SK-N-DZ (cell line): ENCODE data around the gene TMC1.
"Not testable (repeated sequence)": the region's sequence is repeated elsewhere in the genome, so short reads cannot be mapped to it uniquely, and the experiment has no call there.

ENCODE experiments used
- DNase-seq: peaks from one replicate; pipeline ENCODE4 v3.0.0-alpha.2; 2015; ENCODE audit warnings: low spot score

The TMC1 gene

DNA sequence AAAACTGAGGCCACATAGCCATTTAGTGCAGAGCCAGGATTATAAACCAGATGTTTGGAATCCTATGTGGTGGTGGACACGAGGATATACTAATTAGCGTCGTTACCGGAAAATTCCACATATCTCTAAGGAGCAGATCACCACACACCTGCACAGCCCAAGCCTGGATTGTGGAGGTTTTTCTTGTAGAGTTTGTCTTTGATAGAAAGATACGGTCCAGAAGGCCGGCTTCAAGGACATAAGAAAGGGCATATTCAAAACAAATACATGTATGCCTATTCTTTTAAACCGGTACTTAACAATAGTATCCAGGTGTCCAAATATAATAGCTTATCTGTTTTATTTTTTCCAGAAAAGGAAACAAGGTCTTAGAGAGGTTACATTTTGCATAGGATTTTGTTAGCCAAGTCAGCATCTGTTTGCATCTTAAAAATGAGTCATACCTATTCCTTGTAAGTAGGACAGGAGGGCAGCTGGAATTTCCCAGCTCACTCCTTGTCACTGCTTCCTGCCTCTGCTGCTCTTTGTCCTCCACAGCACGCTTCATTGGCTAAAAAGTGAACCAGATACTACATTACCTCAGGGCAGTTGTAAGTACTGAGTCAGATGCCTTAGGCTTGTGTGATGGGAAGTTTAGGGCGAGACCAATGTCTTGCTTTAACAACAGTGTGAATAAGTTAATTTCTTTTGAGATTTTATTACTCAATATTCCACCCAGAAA, 3.6 kb downstream of the TMC1 start:
- DNase-seq: no peak

DNA sequence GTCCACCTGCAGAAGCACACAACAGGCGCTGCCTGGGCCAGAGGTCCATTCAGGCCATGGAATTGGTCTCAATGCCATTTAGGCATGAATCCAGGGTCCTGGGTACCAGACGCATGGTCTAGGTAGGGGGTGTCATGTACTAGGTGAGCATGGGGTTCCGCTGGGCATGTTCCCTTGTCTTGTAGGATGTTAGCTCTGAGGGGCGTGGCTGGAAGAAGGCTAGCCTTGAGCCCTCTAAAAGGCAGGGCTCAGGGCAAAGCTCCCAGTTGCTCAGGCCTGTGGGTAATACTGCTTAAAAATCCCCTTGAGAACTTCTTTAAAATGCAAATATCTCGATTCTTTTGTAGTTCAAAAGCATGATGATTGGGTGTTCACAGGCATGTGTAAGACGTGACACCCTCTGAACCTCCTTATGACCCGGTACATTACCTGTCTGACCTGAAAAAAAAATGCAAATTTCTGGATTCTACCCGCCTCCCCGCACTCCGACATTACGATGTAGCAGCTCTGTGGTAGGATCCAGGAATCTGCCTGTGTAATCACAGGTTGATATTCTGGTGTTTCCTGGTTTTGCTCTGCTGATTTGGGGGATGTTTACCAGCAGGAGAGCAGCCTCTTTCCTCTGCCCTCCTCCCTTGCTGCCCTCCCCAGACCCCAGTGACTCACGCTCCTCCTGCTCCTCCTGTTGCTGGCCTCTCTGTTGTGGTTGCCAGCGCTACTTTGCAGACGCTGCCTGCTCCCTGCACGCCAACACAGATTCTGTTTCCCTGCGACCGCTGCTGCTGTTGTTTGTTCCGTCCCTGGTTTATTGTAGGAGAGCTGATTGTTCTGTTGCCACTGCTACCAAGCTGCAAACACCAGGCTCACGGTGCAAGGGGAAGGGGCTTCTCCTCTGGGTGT, 5.7 kb downstream of the TMC1 start:
- DNase-seq: no peak

DNA sequence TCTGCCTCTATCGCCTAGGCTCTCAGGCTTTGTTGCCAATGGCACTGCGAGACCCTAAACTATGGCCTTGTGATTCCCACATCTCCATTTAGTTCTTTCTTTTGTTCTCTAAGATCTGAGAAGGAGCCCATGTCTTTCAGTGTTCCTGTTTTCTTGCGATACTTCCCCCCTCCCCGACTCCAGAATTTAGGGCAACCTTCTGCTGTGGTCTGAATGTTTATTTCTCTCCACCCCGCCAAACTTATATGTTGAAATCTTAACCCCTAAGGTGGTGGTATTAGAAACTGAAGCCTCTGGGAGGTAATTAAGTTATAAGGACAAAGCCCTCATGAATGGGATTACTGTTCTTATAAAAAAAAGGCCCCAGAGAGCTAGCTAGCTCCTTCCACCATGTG, 6.4 kb downstream of the TMC1 start:
- no peak for DNase-seq

DNA sequence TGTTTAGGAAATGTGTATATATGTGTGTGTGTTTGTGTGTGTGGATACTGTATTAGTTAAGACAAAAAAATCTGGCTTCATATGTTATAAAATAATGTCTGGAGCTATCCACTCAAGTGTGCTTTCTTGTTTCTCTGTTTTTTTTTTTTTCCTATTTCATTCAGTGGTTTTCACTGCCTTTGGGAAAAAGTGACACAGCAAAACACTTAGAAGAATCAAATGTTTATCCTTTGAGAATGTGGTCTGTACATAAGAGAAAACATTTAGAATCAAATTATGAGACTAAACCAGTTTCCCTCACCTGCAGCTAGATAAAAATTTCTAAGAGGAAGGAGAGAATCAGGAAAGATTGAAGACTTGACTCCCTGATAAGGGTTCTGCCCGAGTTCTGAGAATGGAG, 8.1 kb downstream of the TMC1 start:
- no peak for DNase-seq

DNA sequence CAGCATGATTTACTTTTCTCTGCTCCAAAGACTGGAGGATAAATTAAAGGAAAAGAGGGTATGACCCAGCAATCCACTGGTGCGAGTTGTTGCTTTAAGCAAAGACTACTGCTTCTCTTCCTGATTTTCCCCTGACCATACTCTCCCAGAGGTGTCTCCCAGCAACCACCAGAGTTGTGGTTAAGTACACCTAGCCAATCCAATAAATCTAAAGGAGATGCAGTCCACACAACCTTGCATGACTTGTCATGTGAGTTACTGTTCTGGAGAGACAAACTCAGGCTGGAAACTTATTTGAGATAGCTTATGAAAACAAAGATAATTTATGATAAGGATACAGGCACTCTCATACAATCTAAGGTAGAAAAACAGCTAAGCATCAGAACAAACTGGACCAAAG, 11.9 kb downstream of the TMC1 start:
- no peak for DNase-seq

DNA sequence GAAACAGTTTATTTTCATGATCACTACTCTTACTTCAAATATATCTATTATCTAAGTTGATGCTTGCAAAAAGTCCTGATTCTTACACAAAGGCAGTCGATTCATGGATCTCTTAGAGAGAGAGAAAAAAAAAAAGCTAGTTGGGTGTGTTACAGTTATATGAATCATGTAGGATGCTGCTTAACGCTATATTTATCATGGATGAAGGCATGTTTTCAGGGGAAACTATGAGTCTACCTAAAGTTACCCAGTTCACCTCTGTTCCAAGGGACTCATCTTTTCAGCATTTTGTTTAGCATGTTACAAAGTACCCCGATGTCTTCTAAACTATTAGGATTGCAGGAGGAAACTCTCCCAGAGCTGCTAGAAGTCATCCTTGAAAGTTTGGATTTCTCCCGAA, 13.5 kb downstream of the TMC1 start:
- DNase-seq: no peak

DNA sequence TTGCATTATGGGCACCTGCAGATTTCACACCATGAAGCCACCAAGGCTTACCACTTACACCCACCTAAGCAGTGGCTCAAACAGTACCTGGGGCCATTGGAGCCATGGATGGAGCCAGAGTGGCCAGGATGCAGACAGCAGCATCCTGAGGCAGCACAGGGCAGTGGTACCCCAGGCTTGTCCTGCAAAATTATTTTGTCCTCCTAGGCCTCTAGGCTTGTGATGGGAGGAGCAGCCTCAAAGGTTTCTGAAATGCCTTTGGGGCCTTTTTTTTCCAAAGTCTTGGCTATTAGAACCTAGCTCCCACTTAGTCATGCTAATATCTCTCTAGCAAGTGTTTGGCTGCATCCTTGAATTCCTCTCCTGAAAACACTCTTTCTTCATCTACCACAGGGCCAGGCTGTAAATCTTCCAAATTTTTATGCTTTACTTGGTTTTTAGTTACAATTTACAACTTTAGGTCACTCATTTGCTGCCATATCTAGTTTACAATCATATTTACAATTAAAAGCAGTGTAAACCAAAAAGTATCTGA, 15.7 kb downstream of the TMC1 start:
- DNase-seq: no peak

DNA sequence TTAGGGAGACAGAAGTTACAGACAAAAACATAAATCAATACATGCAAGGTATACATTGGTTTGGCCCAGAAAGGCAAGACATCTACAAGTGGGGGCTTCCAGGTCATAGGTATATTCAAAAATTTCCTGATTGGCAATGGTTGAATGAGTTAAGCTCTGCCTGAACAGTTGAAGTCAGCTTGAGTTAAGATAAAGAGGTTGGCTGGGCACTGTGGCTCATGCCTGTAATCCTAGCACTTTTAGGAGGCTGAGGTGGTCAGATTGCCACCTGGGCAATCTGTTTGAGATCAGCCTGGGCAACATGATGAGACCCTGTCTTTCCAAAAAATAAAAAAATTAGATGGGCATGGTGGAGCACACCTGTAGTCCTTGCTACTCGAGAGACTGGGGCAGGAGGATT, 16.3 kb downstream of the TMC1 start:
- no peak for DNase-seq

DNA sequence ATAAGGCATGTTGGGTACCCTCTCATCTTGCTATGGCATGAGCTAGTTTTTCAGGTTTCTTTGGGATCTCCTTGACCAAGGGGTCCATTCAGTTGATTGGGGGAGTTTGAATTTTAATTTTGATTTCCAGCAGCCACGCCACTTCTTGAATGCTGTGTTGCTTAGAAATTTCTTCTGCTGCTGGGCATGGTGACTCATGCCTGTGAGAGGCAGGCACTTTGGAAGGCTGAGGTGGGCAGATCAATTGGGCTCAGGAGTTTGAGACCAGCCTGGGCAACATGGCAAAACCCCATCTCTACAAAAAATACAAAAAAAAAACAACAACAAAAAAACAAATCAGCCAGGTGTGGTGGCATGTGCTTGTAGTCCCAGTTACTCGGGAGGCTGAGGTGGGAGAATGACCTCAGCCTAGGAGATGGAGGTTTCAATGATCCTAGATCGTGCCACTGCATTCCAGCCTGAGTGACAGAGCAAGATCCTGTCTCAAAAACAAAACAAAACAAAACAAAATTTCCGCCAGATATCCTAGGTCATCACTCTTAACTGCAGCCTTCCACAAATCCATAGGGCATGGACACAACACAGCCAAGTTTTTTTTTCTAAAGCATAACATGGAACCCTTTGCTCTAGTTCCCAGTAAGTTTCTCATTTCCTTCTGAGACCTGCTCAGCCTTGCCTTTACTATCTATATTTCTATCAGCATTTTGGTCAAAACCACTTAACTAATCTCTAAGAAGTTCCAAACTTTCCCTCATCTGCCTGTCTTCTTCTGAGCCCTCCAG, 17.7 kb downstream of the TMC1 start:
- DNase-seq: no peak

DNA sequence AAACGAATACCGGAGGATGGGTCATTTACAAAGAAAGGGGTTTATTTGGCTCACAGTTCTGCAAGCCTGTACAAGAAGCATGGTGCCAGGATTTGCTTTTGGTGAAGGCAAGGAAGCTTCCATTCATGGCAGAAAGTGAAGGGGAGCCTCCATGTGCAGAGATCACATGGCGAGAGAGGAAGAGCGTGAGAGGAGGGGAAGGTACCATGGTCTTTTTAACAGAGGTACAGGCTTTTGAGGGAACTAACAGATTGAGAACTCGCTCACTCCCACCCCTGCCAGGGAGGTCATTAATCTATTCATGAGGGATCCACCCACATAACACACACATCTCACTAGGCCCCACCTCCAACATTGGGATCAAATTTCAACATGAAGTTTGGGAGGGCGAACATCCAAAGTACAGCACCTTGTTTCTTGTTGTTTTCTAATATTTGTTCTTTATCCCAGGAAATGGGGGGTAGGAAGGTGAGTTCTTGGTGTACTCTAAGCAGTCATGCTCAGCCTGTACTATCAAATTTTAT, 18.5 kb downstream of the TMC1 start:
- no peak for DNase-seq

DNA sequence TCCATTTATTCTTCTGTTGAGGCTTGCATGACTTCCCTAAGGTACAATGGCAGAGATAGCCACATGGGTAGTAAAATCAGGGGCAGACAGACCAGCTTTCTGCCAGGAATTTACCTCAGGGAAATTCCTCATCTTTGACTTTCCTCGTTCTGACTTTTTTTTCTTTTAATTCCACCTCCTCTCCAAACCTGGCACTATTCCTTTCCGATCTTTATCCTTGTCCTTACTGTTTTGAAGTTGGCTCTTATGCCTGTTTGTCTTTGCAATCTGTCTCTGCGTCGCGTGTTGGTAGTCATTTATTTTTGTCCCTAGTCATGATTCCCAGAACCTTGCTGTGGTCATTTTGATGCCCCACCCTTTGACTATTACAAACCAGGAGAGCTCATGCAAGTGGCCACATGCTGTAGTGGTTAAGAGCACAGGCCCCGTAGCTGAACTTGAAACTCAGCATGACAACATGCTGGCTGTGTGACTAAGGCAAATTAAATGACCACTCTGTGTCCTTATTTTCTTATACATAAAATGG, 19.0 kb downstream of the TMC1 start:
- no peak for DNase-seq

DNA sequence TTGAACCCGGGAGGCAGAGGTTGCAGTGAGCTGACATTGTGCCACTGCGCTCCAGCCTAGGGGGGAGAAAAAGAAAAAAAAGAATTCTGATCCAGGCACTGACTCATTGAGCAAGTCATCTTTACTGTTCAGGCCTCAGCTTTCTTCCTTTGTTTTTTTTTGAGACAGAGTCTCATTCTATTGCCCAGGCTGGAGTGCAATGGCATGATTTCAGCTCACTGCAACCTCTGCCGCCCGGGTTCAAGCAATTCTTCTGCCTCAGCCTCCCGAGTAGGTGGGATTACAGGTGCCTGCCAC, 21.1 kb downstream of the TMC1 start:
- DNase-seq: not testable (repeated sequence)

DNA sequence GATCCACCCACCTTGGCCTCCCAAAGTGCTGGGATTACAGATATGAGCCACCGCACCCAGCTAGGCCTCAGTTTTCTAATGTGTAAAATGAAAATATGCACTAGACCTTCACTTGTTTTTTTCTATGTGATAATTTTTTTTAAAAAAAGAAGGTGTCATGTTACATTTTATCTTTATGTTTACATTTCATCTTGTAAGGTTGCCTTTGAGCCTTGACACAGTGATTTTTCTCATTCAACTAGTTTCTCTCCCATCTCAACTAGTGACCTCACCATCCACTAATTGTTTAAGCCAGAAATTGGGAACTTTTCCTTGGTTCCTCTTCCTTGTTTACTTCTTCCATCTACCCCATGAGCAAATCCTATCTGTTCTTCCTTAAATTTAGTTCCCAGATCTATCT, 21.5 kb downstream of the TMC1 start:
- DNase-seq: no peak

DNA sequence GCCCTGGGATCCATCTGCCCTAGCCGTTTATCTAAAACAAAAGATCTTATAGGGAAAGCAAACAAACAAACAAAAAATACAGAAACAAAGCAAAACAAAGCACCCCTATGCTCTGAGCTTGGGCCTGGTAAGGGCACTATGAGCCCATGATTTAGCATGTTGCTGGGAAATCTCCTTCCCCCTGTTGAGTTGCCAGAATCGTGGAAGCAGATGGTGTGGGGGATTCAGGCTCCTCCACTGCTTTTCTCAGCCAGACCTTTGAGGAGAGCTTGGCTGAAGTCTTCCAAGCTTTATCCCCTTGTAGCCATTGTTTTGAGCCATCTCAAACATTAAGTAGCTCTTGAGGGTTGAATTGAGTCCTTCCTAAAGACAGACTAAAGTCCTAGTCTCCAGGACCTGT, 29.9 kb downstream of the TMC1 start:
- no peak for DNase-seq

DNA sequence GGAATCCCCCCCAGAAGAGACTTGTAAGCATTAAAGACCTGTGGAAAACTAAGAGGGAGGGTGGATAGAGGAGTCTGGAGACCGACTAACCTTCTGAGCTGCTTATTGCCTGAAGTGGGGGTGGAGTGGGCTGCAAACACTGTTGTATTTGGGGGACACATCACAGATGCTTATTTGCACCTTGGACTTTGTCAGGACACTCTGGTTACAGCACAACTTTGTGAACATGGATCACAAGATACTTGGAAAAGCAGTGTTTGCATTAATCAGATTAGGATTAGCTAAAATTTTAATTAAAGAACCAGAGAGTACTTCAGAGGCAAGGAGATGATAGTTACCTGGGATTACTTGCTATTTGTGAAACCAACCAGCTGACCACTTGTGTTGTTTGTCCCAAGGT, 30.9 kb downstream of the TMC1 start:
- no peak for DNase-seq

DNA sequence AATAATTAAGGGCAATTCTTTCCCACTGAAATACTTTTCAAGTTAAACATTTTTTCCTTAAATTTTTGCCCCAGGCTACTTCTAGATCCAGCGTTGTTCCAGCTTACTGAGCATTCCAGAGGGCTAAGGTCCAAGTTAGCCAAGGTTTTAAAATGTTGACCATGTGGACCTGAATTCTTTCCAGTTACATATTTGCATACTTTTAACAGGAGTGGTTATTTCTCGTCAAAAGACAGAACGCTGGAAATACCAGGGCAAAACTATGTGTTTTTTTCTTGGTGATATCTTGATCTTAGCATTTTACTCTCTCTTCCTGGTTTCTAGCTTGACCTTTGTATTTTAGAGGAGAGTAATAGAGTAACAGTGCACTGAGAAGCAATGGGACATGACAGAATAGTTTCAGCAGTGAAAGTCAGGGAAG, 32.8 kb downstream of the TMC1 start:
- DNase-seq: no peak

DNA sequence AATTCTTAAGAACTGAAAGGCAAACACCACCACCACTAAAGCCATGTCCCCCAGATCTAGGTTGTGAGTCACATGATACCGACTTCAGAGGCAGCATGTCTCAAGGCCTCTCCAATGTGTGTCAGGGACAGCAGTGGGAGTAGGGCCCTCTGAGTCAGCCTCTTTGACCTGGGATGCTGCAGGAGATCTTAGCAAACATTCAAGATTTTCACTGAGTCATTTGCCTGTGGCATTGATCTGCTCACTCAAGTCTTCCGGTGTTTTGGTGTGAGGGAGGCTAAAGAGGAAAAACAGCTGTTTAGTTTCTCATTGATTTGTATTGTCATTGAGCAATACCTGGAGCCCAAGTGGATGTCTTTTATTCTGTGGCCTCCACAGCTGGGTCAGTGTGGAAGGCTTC, 36.1 kb downstream of the TMC1 start:
- DNase-seq: no peak

DNA sequence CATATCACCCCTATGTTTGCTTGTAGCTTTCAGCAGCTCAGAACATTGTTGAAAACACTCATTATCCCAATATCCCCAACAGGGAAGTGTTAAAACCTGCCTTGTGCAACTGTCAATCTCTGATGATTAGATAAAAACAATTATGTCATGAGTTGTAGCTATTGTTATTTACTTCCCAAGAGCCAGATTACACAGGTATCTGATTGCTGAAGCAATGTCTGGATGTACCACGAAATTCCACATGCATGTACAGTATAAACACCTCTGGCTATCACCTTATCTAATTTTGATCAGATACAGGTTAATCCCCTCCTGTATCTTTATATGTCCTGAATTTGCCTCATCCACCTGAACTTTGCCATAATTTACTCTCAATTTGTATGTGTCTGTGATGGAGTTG, 38.7 kb downstream of the TMC1 start:
- DNase-seq: no peak

DNA sequence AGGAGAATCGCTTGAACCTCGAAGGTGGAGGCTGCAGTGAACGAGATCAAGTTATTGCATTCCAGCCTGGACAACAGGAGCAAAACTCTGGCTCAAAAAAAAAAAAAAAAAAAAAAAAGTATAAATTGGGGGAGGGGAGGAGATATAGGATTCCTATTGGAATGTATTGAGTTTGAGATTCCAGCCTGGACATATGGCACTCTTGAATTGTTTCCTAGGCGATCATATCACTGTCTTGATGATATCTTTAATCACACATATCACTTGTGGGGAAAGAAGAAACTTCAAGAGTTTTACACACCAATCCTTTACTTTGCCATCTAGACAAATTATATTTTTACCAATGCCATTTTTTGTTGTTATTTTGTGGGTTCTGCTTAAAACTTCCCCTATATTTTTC, 42.4 kb downstream of the TMC1 start:
- DNase-seq: no peak

DNA sequence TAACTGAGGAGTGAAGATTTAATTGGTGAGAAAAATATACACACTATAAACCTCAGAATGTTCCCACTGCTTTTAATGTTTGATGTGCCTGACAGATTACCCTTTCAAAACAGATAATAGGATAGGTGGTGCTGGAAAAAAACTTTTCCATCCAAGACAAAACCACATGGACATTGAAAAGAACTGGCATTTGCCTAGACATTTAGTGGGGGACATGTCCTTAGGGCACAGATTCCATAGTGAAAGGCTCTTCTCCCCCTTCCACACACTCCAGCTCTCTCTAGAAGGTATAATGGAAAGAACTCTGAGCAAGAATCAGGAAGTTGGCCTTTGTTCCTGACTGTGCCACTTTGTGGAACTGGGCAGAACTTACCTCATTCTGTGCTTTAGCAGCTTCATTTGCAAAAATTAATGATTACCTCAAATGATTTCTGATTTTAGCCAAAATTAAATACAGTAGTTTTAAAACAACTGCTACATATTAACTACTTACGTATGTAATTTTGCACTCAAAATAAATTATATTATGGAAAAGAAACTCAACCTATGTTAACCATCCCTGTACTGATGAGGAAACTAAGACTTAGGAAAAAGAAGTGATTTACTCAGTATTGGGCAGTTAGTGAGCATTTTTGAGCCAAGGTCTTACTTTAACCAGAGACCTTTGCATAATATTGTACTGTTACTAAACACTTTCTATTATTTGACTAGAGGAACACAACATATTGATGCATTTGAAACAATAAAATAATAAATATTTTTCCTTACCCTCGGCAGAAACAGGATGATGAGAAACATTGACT, 43.3 kb downstream of the TMC1 start:
- no peak for DNase-seq

DNA sequence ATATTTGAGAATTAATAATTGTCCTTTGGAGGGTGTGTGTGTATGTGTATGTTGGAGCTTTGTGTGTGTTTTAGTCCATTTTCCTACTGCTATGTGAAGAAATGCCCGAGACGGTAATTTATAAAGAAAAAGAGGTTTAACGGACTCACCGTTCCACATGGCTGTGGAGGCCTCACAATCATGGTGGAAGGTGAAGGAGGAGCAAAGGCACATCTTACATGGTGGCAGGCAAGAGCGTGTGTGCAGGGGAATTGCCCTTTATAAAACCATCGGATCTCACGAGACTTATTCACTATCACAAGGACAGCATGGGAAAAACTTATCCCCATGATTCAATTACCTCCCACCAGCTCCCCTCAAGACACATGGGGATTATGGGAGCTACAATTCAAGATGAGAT, 44.1 kb downstream of the TMC1 start:
- DNase-seq: no peak
